ENCODE measurements around the gene CAMKK1.

- TF ChIP-seq CTCF (IDR thresholded peaks at IDR 0.05) (no peak), POLR2A (IDR thresholded peaks at IDR 0.05) (no peak)
Observed at GRCh38 chr17:3866276-3866675, 26.6 kb downstream of the CAMKK1 start.
